ENCODE measurements around the gene ST6GALNAC2. TPM values are rescaled to one million over a fixed set of nuclear protein-coding genes. Genes with fewer than 3 reads are reported as not detected.

Gene ST6GALNAC2
- total RNA-seq, 1 donor: 0.81 TPM

GRCh38 chr17:76558198-76559095 is 27.2 kb downstream of the ST6GALNAC2 start:
- DNase-seq (ENCODE audit: low read depth in 2 of 3, low spot score in 2 of 3): peak in 1 of 3 donors; percentile 26

- DNase-seq (ENCODE audit: low read depth in 2 of 3, low spot score in 2 of 3): peak; percentile 80 to 99 (median 97)
These were observed 28.1 kb downstream of the ST6GALNAC2 start for GRCh38 chr17:76557368-76558197.

- DNase-seq (ENCODE audit: low read depth in 2 of 3, low spot score in 2 of 3): peak in 1 of 3 donors; percentile 48
These were observed 28.8 kb downstream of the ST6GALNAC2 start for GRCh38 chr17:76556765-76557367.

- DNase-seq (ENCODE audit: low read depth in 2 of 3, low spot score in 2 of 3): no peak
These were observed 31.5 kb downstream of the ST6GALNAC2 start for GRCh38 chr17:76554131-76554530.

- peak in 2 of 3 donors; percentile 74 to 89 for DNase-seq (ENCODE audit: low read depth in 2 of 3, low spot score in 2 of 3)
These were observed 32.3 kb downstream of the ST6GALNAC2 start for GRCh38 chr17:76553178-76553908.

GRCh38 chr17:76551685-76552084 is 34.0 kb downstream of the ST6GALNAC2 start:
- no peak for DNase-seq (ENCODE audit: low read depth in 2 of 3, low spot score in 2 of 3)

- DNase-seq (ENCODE audit: low read depth in 2 of 3, low spot score in 2 of 3): peak in 1 of 3 donors; percentile 20
These were observed 34.7 kb downstream of the ST6GALNAC2 start for GRCh38 chr17:76550712-76551615.

GRCh38 chr17:76549539-76549938 is 36.1 kb downstream of the ST6GALNAC2 start:
- DNase-seq (ENCODE audit: low read depth in 2 of 3, low spot score in 2 of 3): no peak

- no peak for DNase-seq (ENCODE audit: low read depth in 2 of 3, low spot score in 2 of 3)
These were observed 36.5 kb downstream of the ST6GALNAC2 start for GRCh38 chr17:76549215-76549518.

GRCh38 chr17:76548378-76549214 is 37.1 kb downstream of the ST6GALNAC2 start:
- no peak for DNase-seq (ENCODE audit: low read depth in 2 of 3, low spot score in 2 of 3)

- DNase-seq (ENCODE audit: low read depth in 2 of 3, low spot score in 2 of 3): no peak
These were observed 37.9 kb downstream of the ST6GALNAC2 start for GRCh38 chr17:76547642-76548202.

- peak in 2 of 3 donors; percentile 86 to 94 for DNase-seq (ENCODE audit: low read depth in 2 of 3, low spot score in 2 of 3)
These were observed 38.4 kb downstream of the ST6GALNAC2 start for GRCh38 chr17:76547183-76547641.

GRCh38 chr17:76546556-76547182 is 39.0 kb downstream of the ST6GALNAC2 start:
- DNase-seq (ENCODE audit: low read depth in 2 of 3, low spot score in 2 of 3): peak in 1 of 3 donors; percentile 20

GRCh38 chr17:76545918-76546555 is 39.6 kb downstream of the ST6GALNAC2 start:
- DNase-seq (ENCODE audit: low read depth in 2 of 3, low spot score in 2 of 3): no peak

GRCh38 chr17:76544546-76545365 is 40.9 kb downstream of the ST6GALNAC2 start:
- no peak for DNase-seq (ENCODE audit: low read depth in 2 of 3, low spot score in 2 of 3)

GRCh38 chr17:76543826-76544545 is 41.7 kb downstream of the ST6GALNAC2 start:
- no peak for DNase-seq (ENCODE audit: low read depth in 2 of 3, low spot score in 2 of 3)
